HEK293T (cell line): ENCODE results near the gene PKP1.
"Not testable (repeated sequence)": the region's sequence is repeated elsewhere in the genome, so short reads cannot be mapped to it uniquely, and the experiment has no call there.

Experiments
- BHLHE40 ChIP-seq: fragments of 450-650 bp; IDR thresholded peaks from 2 replicates; pipeline ENCODE4 v1.6.1; 2016; ENCODE audit warnings: mild to moderate bottlenecking, moderate library complexity, borderline replicate concordance
- SUZ12 ChIP-seq: fragments of 450-650 bp; IDR thresholded peaks from 2 replicates; pipeline ENCODE4 v1.6.1; 2016; ENCODE audit warnings: mild to moderate bottlenecking

DNA sequence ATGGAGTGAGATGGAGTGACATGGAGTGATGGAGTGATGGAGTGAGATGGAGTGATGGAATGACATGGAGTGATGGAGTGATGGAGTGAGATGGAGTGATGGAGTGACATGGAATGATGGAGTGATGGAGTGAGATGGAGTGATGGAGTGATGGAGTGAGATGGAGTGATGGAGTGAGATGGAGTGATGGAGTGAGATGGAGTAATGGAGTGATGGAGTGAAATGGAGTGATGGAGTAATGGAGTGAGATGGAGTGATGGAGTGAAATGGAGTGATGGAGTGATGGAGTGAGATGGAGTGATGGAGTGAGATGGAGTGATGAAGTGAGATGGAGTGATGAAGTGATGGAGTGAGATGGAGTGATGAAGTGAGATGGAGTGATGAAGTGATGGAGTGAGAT lies 25.2 kb upstream of the PKP1 start:
- not testable (repeated sequence) for TF ChIP-seq BHLHE40, SUZ12
